ENCODE results near the gene CHRM5. TPM values are rescaled to one million over a fixed set of nuclear protein-coding genes. Genes with fewer than 3 reads are reported as not detected.

CHRM5 gene
- total RNA-seq, 2 experiments from 2014 or later = not detected

DNA sequence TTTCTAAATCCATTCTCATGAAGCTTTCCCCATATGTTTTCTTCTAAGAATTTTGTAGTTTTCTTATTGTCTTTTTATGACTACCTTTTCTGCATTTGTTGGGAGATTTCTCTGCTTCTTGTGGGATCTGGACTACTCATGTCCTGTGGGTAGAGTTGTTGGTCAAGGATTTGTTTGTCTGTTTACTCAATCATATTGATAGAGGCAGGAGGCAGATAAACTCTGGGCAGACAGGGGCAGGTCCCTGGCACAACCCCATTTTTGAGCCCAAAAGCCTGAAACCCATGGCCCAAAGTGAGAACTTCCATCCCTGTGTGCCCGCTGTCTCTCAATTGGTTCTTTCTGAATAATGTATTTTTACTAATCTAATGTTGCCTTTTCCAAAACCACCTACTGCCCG is 145.9 kb downstream of the CHRM5 start:
- no peak overlapping the region for H3K27ac Mint-ChIP-seq
- intact Hi-C loops (cut with micrococcal nuclease) = no loop called here
- no peak for DNase-seq
- no peaks in the 10 kb centered on the region for H3K9me3 Mint-ChIP-seq
- no peaks in the 10 kb centered on the region for H3K36me3 Mint-ChIP-seq (ENCODE audit: low read depth)
- no peaks in the 10 kb centered on the region for H3K4me1 Mint-ChIP-seq (ENCODE audit: low read depth)
- peaks cover 8% of the 10 kb centered on the region for H3K27me3 Mint-ChIP-seq (ENCODE audit: low read depth)
- CTCF ChIA-PET = interaction anchor here (7.9 kb wide), 1 partner anchor 96 kb away, joined by 68 read pairs; the partner anchor contains the start of gene KATNBL1
- no peak overlapping the region for H3K4me3 Mint-ChIP-seq

DNA sequence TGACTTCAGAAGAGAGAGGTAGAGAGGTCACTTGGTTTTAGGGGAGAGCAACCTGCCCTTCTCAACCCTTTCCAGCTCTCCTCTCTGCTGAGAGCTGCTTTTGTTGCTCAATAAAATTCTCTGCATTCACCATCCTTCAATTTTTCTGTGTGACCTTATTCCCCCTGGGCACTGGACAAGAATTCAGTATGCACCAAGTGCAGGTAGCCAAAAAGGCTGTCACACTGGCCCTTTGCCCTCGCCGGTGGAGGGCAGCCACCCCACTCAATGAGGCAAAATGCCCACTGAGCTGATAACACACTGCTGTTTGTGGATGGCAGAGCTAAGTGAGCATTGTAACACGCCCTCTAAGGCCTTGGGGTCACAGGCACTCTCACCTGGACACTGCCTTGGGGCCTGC is 146.4 kb downstream of the CHRM5 start:
- H3K4me3 Mint-ChIP-seq = no peak overlapping the region
- H3K9me3 Mint-ChIP-seq = no peaks in the 10 kb centered on the region
- H3K36me3 Mint-ChIP-seq (ENCODE audit: low read depth) = no peaks in the 10 kb centered on the region
- DNase-seq = no peak
- H3K27ac Mint-ChIP-seq = no peak overlapping the region
- intact Hi-C loops (cut with micrococcal nuclease) = no loop called here
- H3K27me3 Mint-ChIP-seq (ENCODE audit: low read depth) = peaks cover 10% of the 10 kb centered on the region
- H3K4me1 Mint-ChIP-seq (ENCODE audit: low read depth) = no peaks in the 10 kb centered on the region
- CTCF ChIA-PET = no interaction called here

DNA sequence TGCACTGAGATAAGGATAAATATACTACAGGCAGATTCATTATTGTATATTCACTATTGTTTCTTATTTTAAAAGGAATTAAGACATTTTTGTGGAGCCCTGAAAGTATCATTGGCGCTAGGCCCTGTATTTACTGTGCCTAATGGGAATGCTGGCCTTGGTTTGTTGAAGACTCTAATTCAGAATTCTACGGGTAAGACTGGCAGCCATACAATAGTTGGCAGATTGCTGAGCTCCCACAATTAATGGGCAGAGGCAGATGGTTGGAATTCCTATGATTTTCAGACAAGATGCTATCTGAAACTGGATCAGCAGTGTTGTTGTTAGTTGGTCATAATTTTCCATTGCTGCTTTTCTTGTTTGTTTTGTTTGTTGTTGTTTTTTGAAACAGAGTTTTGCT is 148.3 kb downstream of the CHRM5 start:
- no peaks in the 10 kb centered on the region for H3K4me1 Mint-ChIP-seq (ENCODE audit: low read depth)
- H3K27ac Mint-ChIP-seq = no peak overlapping the region
- CTCF ChIA-PET = interaction anchor here (1.1 kb wide), 1 partner anchor 9 kb away, joined by 3 read pairs; no protein-coding TSS in a partner anchor
- intact Hi-C loops (cut with micrococcal nuclease) = no loop called here
- H3K4me3 Mint-ChIP-seq = no peak overlapping the region
- no peak for DNase-seq
- H3K9me3 Mint-ChIP-seq = no peaks in the 10 kb centered on the region
- peaks cover 19% of the 10 kb centered on the region for H3K27me3 Mint-ChIP-seq (ENCODE audit: low read depth)
- no peaks in the 10 kb centered on the region for H3K36me3 Mint-ChIP-seq (ENCODE audit: low read depth)

Other genes starting within 250 kb of the CHRM5 start
- gene AVEN, start 70.7 kb downstream of the CHRM5 start, total RNA-seq = 10 to 100 TPM; 13.3 to 13.9 TPM
- 10 to 100 TPM; 51.8 to 56.2 TPM for gene EMC7, start 133.4 kb downstream of the CHRM5 start, total RNA-seq
- 1 to 10 TPM; 2.0 TPM for gene PGBD4, start 133.6 kb downstream of the CHRM5 start, total RNA-seq
- 10 to 100 TPM; 46.4 to 51.6 TPM for gene KATNBL1, start 241.6 kb downstream of the CHRM5 start, total RNA-seq